A673 (cell line): ENCODE data around the gene CYSRT1. TPM values are rescaled to one million over a fixed set of nuclear protein-coding genes. Genes with fewer than 3 reads are reported as not detected.
A peak's percentile ranks its signal among the peaks of the same experiment; 100 is the strongest.

Source experiments
- BruUV-seq: library from RNA; stranded (reverse); fragments of 400-500 nt; replicated peaks from 2 replicates; lab custom pipeline; 2021; lab: Mats Ljungman, UMichigan
- CTCF ChIA-PET: fragments of 300-600 bp; sonication (Branson Sonifier 250); formaldehyde crosslinking; loops from one replicate; lab custom pipeline; 2022; ENCODE audit warnings: antibody characterized with exemption; lab: Charles Lee
- POLR2A ChIA-PET: fragments of 300-600 bp; sonication (Branson Sonifier 250); formaldehyde crosslinking; loops from one replicate; lab custom pipeline; 2022; ENCODE audit warnings: antibody characterized with exemption; ENCODE audit not compliant: low non-redundant PET; lab: Charles Lee
- DNase-seq: peaks from one replicate; pipeline ENCODE4 v3.0.0-alpha.2; 2015; ENCODE audit warnings: low spot score
- H3K27ac ChIP-seq: fragments of 200-600 bp; sonication (generic); 2 replicates; pipeline ENCODE4 v1.5.1; 2016; ENCODE audit warnings: mixed run types, low read depth, mild to moderate bottlenecking, mixed read lengths, antibody characterized with exemption, low read length; ENCODE audit not compliant: poor library complexity, severe bottlenecking
- H3K27me3 ChIP-seq: fragments of 200-600 bp; sonication (generic); replicated peaks from 2 replicates; pipeline ENCODE4 v1.6.1; 2017; ENCODE audit warnings: mixed run types, low read depth, mild to moderate bottlenecking, mixed read lengths, antibody characterized with exemption, low read length; ENCODE audit not compliant: insufficient read depth, poor library complexity
- H3K36me3 ChIP-seq: fragments of 200-600 bp; sonication (generic); 2 replicates; pipeline ENCODE4 v1.6.1; 2016; ENCODE audit warnings: mixed run types, mild to moderate bottlenecking, mixed read lengths, antibody characterized with exemption, low read length; ENCODE audit not compliant: insufficient read depth, poor library complexity, severe bottlenecking
- H3K4me1 ChIP-seq: fragments of 200-600 bp; sonication (generic); 2 replicates; pipeline ENCODE4 v1.6.1; 2017; ENCODE audit warnings: mixed run types, mild to moderate bottlenecking, mixed read lengths, antibody characterized with exemption, low read length; ENCODE audit not compliant: insufficient read depth, poor library complexity, severe bottlenecking
- H3K4me3 ChIP-seq: fragments of 200-600 bp; sonication (generic); 2 replicates; pipeline ENCODE4 v1.5.1; 2016; ENCODE audit warnings: low read depth, mixed run types, mild to moderate bottlenecking, mixed read lengths, low read length; ENCODE audit not compliant: poor library complexity, severe bottlenecking
- H3K9me3 ChIP-seq: fragments of 200-600 bp; sonication (generic); 2 replicates; pipeline ENCODE4 v1.6.1; 2016; ENCODE audit warnings: mixed run types, low read depth, mild to moderate bottlenecking, mixed read lengths, antibody characterized with exemption, low read length; ENCODE audit not compliant: poor library complexity, severe bottlenecking
- CTCF ChIP-seq: fragments of 300-800, 200-600 bp; sonication (generic); conservative IDR thresholded peaks from 2 replicates; pipeline ENCODE4 v1.5.1; 2017; ENCODE audit warnings: low read depth, mild to moderate bottlenecking, antibody characterized with exemption, low read length, moderate library complexity, mixed read lengths
- EZH2 ChIP-seq: fragments of 200-600 bp; sonication (generic); IDR thresholded peaks from 2 replicates; pipeline ENCODE4 v1.6.1; 2017; ENCODE audit warnings: borderline replicate concordance, low read depth, mild to moderate bottlenecking, mixed read lengths, antibody characterized with exemption, low read length; ENCODE audit not compliant: poor library complexity, severe bottlenecking
- intact Hi-C: fragments of 100-400 bp; cut with micrococcal nuclease; formaldehyde crosslinking; loops from one replicate; pipeline ENCODE4 v1.10.0; 2022; ENCODE audit not compliant: unreplicated experiment
- total RNA-seq: library from RNA; stranded (reverse); gene quantifications from 2 replicates; pipeline ENCODE4 v1.2.3, GENCODE V29; 2021

Gene CYSRT1
- total RNA-seq, 1 experiment from 2014 or later, result 0.37 TPM

- DNase-seq, result peak; percentile 53
- ChIA-PET CTCF (interaction anchor here (0.6 to 1.6 kb wide), 3 partner anchors 47 to 60 kb away, joined by 3 to 6 read pairs (median 4); partner anchors contain the start of gene CYSRT1), POLR2A (no interaction called here)
- H3K4me1 ChIP-seq, result peaks cover 3% of the 10 kb centered on the region
- no peaks in the 10 kb centered on the region for H3K36me3 ChIP-seq
- BruUV-seq, result no TSS peak
- H3K4me3 ChIP-seq, result no peak overlapping the region
- no peaks in the 10 kb centered on the region for H3K27me3 ChIP-seq
- H3K27ac ChIP-seq, result no peak overlapping the region
- intact Hi-C loops, result no loop called here
- TF ChIP-seq CTCF (peak; percentile 70), EZH2 (no peak)
- H3K9me3 ChIP-seq, result no peaks in the 10 kb centered on the region
Measured at GRCh38 chr9:137176302-137177182, 48.4 kb upstream of the CYSRT1 start.

- CTCF ChIA-PET, result no interaction called here
Measured at GRCh38 chr9:137178201-137178938, 46.6 kb upstream of the CYSRT1 start.

More at GRCh38 chr9:137178201-137178938, 46.6 kb upstream of the CYSRT1 start:
- no peak overlapping the region for H3K4me3 ChIP-seq
- TF ChIP-seq EZH2, result no peak
- TF ChIP-seq CTCF, result no peak
- DNase-seq, result no peak
- H3K27me3 ChIP-seq, result no peaks in the 10 kb centered on the region
- no TSS peak for BruUV-seq
- H3K4me1 ChIP-seq, result peaks cover 3% of the 10 kb centered on the region
- intact Hi-C loops, result no loop called here
- H3K9me3 ChIP-seq, result no peaks in the 10 kb centered on the region
- H3K27ac ChIP-seq, result no peak overlapping the region
- peaks cover 3% of the 10 kb centered on the region for H3K36me3 ChIP-seq
- POLR2A ChIA-PET, result no interaction called here
